Mucosa of descending colon (tissue), 3 donors: Measurements from ENCODE around the gene PID1. TPM values are rescaled to one million over a fixed set of nuclear protein-coding genes. Genes with fewer than 3 reads are reported as not detected.

Experiments
- ATAC-seq: fragments of 200-7000 bp; cut with Tn5 transposase; one replicate; pipeline ENCODE4 v1.9.1; 2020; ENCODE audit warnings: mild to moderate bottlenecking, moderate library complexity
- DNase-seq, 3 donors: peaks; one replicate each; pipeline ENCODE4 v3.0.0-alpha.2; 2020
- H3K36me3 ChIP-seq: fragments of 200-600 bp; one replicate; pipeline ENCODE4 v1.8.0; 2021; ENCODE audit warnings: low read depth, mild to moderate bottlenecking
- H3K4me1 ChIP-seq: fragments of 200-600 bp; one replicate; pipeline ENCODE4 v1.8.0; 2021; ENCODE audit warnings: low read depth, mild to moderate bottlenecking
- H3K4me3 ChIP-seq: fragments of 200-600 bp; one replicate; pipeline ENCODE4 v1.8.0; 2021; ENCODE audit warnings: mild to moderate bottlenecking
- H3K9me3 ChIP-seq: fragments of 200-600 bp; one replicate; pipeline ENCODE4 v1.8.0; 2021; ENCODE audit warnings: mild to moderate bottlenecking
- intact Hi-C, 2 donors: fragments of 100-400 bp; cut with DNase I in 1 of 2; cut with micrococcal nuclease in 1 of 2; formaldehyde crosslinking; loops; one replicate each; pipeline versions ENCODE4 v1.11.0 to v1.11.1; 2022; cut with DNase I, micrococcal nuclease
- total RNA-seq, 3 donors: library from RNA; stranded (reverse); fragmentation: NEBNext Ultra II Directional in 2 of 3; extraction: Animal tissue kit (Norgen Biotek cat#: 25700) in 2 of 3; gene quantifications; one replicate each; pipeline versions ENCODE4 v1.2.1 to v1.2.4, GENCODE V29; 2021 to 2023
- TF ChIP-seq, protein P1 (sequence below): fragments of 200-600 bp; IDR thresholded peaks from one replicate; pipeline ENCODE4 v1.8.0; 2022; ENCODE audit warnings: antibody characterized with exemption, mild to moderate bottlenecking
- donor health status: DM: no; HTN: no; CAD: no; lungs with moderate emphysema.
- donor health status: DM: no; HTN: no; CAD: no.
- donor health status: DM: no; HTN: yes; CAD: no.

PID1 gene
- total RNA-seq, 3 donors from 2014 or later = 49.3 to 60.8 (median 52.5) TPM

DNA sequence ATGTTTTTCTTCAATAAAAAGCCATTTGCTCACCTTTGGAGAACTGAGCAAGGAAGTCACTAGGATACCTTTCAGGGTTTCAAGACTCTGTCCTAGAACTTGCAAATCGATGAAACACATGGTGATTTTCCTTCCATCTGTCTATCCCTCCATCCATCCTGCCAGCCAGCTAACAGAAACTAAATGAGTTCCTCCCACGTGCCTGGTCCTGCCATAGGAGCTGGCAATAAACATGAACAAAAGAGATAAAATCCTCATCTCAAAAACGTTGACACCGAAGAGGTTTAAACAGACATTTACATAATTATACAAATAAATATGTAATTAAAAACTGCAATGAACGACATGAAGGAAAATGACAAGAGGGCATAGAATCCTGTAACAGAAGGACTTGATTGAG lies 249.0 kb downstream of the PID1 start:
- intact Hi-C loops = no loop called here
- H3K4me1 ChIP-seq = no peaks in the 10 kb centered on the region
- H3K36me3 ChIP-seq = no peaks in the 10 kb centered on the region
- TF ChIP-seq, protein P1, sequence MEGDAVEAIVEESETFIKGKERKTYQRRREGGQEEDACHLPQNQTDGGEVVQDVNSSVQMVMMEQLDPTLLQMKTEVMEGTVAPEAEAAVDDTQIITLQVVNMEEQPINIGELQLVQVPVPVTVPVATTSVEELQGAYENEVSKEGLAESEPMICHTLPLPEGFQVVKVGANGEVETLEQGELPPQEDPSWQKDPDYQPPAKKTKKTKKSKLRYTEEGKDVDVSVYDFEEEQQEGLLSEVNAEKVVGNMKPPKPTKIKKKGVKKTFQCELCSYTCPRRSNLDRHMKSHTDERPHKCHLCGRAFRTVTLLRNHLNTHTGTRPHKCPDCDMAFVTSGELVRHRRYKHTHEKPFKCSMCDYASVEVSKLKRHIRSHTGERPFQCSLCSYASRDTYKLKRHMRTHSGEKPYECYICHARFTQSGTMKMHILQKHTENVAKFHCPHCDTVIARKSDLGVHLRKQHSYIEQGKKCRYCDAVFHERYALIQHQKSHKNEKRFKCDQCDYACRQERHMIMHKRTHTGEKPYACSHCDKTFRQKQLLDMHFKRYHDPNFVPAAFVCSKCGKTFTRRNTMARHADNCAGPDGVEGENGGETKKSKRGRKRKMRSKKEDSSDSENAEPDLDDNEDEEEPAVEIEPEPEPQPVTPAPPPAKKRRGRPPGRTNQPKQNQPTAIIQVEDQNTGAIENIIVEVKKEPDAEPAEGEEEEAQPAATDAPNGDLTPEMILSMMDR = no peak
- H3K4me3 ChIP-seq = no peak overlapping the region
- DNase-seq (no peak), ATAC-seq (no peak)
- no peaks in the 10 kb centered on the region for H3K9me3 ChIP-seq

DNA sequence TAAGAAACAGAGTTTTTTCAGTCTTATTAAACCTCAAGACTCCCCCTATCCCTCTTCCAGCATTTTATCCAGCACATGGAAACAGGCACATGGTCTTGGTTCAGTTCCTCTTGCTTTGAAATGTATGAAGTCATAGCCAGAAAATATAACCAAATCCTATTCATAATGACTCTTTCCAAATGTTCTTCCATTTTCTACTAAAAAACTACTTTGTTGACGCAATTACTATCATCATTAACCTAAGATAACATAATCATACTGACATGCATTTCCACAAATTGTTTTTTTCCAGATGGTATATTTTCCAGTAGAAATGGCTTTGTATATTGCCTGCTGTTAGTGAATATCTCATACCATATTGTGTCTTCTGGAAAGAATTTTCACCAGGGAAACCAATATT lies 261.3 kb downstream of the PID1 start:
- Histone ChIP-seq H3K9me3 (no peaks in the 10 kb centered on the region), H3K4me1 (no peaks in the 10 kb centered on the region), H3K4me3 (no peak overlapping the region), H3K36me3 (no peaks in the 10 kb centered on the region)
- ATAC-seq (no peak), DNase-seq (no peak)
- TF ChIP-seq, protein P1 = no peak
- intact Hi-C loops = no loop called here

GRCh38 chr2:229003256-229003655 lies 267.8 kb downstream of the PID1 start:
- Histone ChIP-seq H3K4me3 (no peak overlapping the region), H3K36me3 (no peaks in the 10 kb centered on the region), H3K4me1 (no peaks in the 10 kb centered on the region), H3K9me3 (peaks cover 18% of the 10 kb centered on the region)
- ATAC-seq (no peak), DNase-seq (no peak)
- TF ChIP-seq, protein P1 = no peak
- intact Hi-C loops = no loop called here

DNA sequence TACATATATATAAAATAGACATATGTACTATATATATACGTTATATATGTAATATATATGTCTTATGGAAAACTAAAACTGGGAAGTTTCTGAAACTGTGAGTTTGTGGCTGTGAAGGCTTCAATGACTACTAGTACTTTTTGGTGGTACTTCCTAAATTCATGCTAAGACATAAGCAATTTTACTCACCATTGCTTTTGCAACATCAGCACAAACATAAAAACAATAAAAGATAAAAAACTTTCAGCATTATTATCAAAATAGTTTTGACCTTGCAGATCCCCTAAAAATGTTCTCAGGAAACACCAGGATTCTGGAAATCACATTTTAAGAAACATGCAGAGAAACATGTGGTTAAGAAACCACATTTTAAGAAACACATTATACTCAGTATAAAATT lies 269.9 kb downstream of the PID1 start:
- intact Hi-C loops = no loop called here
- no peak for DNase-seq
- no peak overlapping the region for H3K4me3 ChIP-seq
- H3K9me3 ChIP-seq = peaks cover 19% of the 10 kb centered on the region
- TF ChIP-seq, protein P1 = no peak
- H3K4me1 ChIP-seq = no peaks in the 10 kb centered on the region
- ATAC-seq = no peak
- H3K36me3 ChIP-seq = no peaks in the 10 kb centered on the region

DNA sequence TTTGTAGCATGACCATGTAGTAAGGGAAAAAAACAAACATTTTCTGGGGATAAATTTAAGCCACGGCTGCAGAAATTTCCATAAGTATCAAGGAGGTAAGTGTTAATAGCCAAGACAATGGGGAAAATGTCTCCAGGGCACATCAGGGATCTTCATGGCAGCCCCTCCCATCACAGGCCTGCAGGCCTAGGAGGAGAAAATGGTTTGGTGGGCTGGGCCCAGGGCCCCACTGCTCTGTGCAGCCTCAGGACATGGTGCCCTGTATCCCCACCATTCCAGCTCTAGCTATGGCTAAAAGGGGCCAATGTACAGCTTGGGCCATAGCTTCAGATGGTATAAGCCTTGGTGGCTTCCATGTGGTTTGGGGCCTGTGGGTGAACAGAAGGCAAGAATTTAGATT lies 271.8 kb downstream of the PID1 start:
- no peaks in the 10 kb centered on the region for H3K36me3 ChIP-seq
- no peak overlapping the region for H3K4me3 ChIP-seq
- DNase-seq = no peak
- H3K9me3 ChIP-seq = peaks cover 19% of the 10 kb centered on the region
- no peak for ATAC-seq
- intact Hi-C loops = no loop called here
- H3K4me1 ChIP-seq = no peaks in the 10 kb centered on the region
- TF ChIP-seq, protein P1 = no peak

DNA sequence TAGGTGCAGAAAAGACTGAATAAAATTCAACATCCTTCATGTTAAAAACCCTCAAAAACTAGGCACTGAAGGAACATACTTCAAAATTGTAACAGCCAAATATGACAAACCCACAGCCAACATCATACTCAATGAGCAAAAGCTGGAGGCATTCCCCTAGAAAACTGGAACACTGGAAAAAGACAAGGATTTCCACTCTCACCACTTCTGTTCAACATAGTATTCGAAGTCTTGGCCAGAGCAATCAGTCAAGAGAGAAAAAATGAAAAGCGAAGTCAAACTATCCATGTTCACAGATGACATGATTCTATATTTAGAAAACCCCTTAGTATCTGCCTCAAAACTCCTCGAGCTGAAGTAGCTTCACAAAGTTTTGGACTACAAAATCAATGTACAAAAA lies 282.3 kb downstream of the PID1 start:
- Histone ChIP-seq H3K4me1 (no peaks in the 10 kb centered on the region), H3K36me3 (no peaks in the 10 kb centered on the region), H3K4me3 (no peak overlapping the region), H3K9me3 (peaks cover 5% of the 10 kb centered on the region)
- DNase-seq (no peak), ATAC-seq (no peak)
- intact Hi-C loops = no loop called here
- TF ChIP-seq, protein P1 = no peak
